SK-N-SH (cell line): Measurements from ENCODE around the gene FMOD. TPM values are rescaled to one million over a fixed set of nuclear protein-coding genes. Genes with fewer than 3 reads are reported as not detected.
"Not testable (repeated sequence)": the region's sequence is repeated elsewhere in the genome, so short reads cannot be mapped to it uniquely, and the experiment has no call there.

ENCODE experiments used
- CTCF ChIA-PET: fragments of 300-600, 350-600 bp; formaldehyde crosslinking; extraction: SDS; loops from one replicate; lab custom pipeline; 2021; lab: Yijun Ruan, JAX
- POLR2A ChIA-PET: fragments of 350-600 bp; sonication (Branson Sonifier 250); formaldehyde crosslinking; extraction: SDS; loops from one replicate; lab custom pipeline; 2020; ENCODE audit warnings: antibody characterized with exemption, inconsistent platforms; lab: Yijun Ruan, JAX
- DNase-seq: peaks from one replicate; pipeline ENCODE4 v3.0.0; 2012
- H2AFZ ChIP-seq: fragments of 200-600 bp; sonication (generic); 2 replicates; pipeline ENCODE4 v1.8.1; 2016; ENCODE audit warnings: antibody characterized with exemption, mild to moderate bottlenecking, low read depth
- H3F3A ChIP-seq: fragments of 200-600 bp; sonication (generic); replicated peaks from 2 replicates; pipeline ENCODE3; 2016; ENCODE audit warnings: antibody characterized with exemption, mild to moderate bottlenecking; ENCODE audit not compliant: insufficient read depth
- H3K27ac ChIP-seq, 2 experiments: fragments of 200-500 bp in 1 of 2; fragments of 200-600 bp in 1 of 2; sonication (Bioruptor generic) in 1 of 2; sonication (generic), shearing (Covaris generic) in 1 of 2; 2 replicates each; pipeline versions ENCODE4 v1.5.1 to v1.6.1; 2014 to 2016; ENCODE audit warnings: low read depth in 2 of 2, inconsistent platforms in 1 of 2, low read length in 1 of 2, mild to moderate bottlenecking in 1 of 2, mixed read lengths in 1 of 2
- H3K27me3 ChIP-seq: fragments of 200-600 bp; sonication (generic), shearing (Covaris generic); 2 replicates; pipeline ENCODE4 v1.6.1; 2016; ENCODE audit warnings: mixed run types; ENCODE audit not compliant: insufficient read depth
- H3K36me3 ChIP-seq, 2 experiments: fragments of 200-500 bp in 1 of 2; fragments of 200-600 bp in 1 of 2; sonication (Bioruptor generic) in 1 of 2; sonication (generic) in 1 of 2; replicated peaks in 1 of 2; 2 replicates each; pipeline versions ENCODE3 to v1.5.1; 2014 to 2016; ENCODE audit warnings: low read length in 1 of 2, mild to moderate bottlenecking in 1 of 2; ENCODE audit not compliant: insufficient read depth in 2 of 2, control insufficient read depth in 1 of 2
- H3K4me1 ChIP-seq, 2 experiments: fragments of 200-500 bp in 1 of 2; fragments of 200-600 bp in 1 of 2; sonication (Bioruptor generic) in 1 of 2; sonication (generic), shearing (Covaris generic) in 1 of 2; 2 replicates each; pipeline versions ENCODE4 v1.5.1 to v1.6.1; 2014 to 2016; ENCODE audit warnings: low read depth in 1 of 2, low read length in 1 of 2, mixed run types in 1 of 2; ENCODE audit not compliant: insufficient read depth in 2 of 2, control insufficient read depth in 1 of 2
- H3K4me2 ChIP-seq: fragments of 200-600 bp; sonication (generic), shearing (Covaris generic); 2 replicates; pipeline ENCODE4 v1.6.1; 2017; ENCODE audit warnings: mixed run types
- H3K4me3 ChIP-seq, 2 experiments: fragments of 200-500 bp in 1 of 2; fragments of 200-600 bp in 1 of 2; sonication (Bioruptor generic) in 1 of 2; sonication (generic), shearing (Covaris generic) in 1 of 2; 2 replicates each; pipeline versions ENCODE4 v1.5.1 to v1.8.1; 2014 to 2016; ENCODE audit warnings: low read depth in 2 of 2, inconsistent platforms in 1 of 2, low read length in 1 of 2, mild to moderate bottlenecking in 1 of 2, mixed read lengths in 1 of 2, moderate library complexity in 1 of 2
- H3K79me2 ChIP-seq: fragments of 200-600 bp; sonication (generic); 2 replicates; pipeline ENCODE4 v1.8.1; 2017; ENCODE audit warnings: mild to moderate bottlenecking; ENCODE audit not compliant: insufficient read depth
- H3K9ac ChIP-seq: fragments of 200-600 bp; sonication (generic); 2 replicates; pipeline ENCODE4 v1.6.1; 2017; ENCODE audit warnings: mixed run types
- H3K9me2 ChIP-seq: fragments of 200-600 bp; sonication (generic); 2 replicates; pipeline ENCODE4 v1.6.1; 2017; ENCODE audit warnings: mixed run types
- H3K9me3 ChIP-seq: fragments of 200-600 bp; sonication (generic); 2 replicates; pipeline ENCODE4 v1.6.1; 2017; ENCODE audit warnings: mixed run types, mild to moderate bottlenecking, moderate library complexity
- H4K20me1 ChIP-seq: fragments of 200-600 bp; sonication (generic); 2 replicates; pipeline ENCODE4 v1.6.1; 2017; ENCODE audit warnings: mild to moderate bottlenecking, mixed run types; ENCODE audit not compliant: insufficient read depth
- EP300 ChIP-seq, 2 experiments: IDR thresholded peaks; 2 replicates each; pipeline versions ENCODE4 v1.4.0 to v1.6.1; 2012; ENCODE audit warnings: borderline replicate concordance in 1 of 2, low read depth in 1 of 2, low read length in 1 of 2
- FOSL2 ChIP-seq: IDR thresholded peaks from 2 replicates; pipeline ENCODE4 v1.4.0; 2012; ENCODE audit warnings: low read depth, mild to moderate bottlenecking, moderate library complexity, borderline replicate concordance
- FOXM1 ChIP-seq: IDR thresholded peaks from 2 replicates; pipeline ENCODE4 v1.4.0; 2012; ENCODE audit warnings: low read depth, mild to moderate bottlenecking
- GATA2 ChIP-seq: sonication (generic); formaldehyde crosslinking; IDR thresholded peaks from 2 replicates; pipeline ENCODE4 v1.5.0; 2020; ENCODE audit warnings: mild to moderate bottlenecking, missing genetic modification reagents
- MXI1 ChIP-seq: IDR thresholded peaks from 2 replicates; pipeline ENCODE4 v1.6.1; 2012; ENCODE audit warnings: mild to moderate bottlenecking, low read depth, low read length, improper control_type of control experiment
- RFX5 ChIP-seq: IDR thresholded peaks from 2 replicates; pipeline ENCODE4 v1.6.1; 2012; ENCODE audit warnings: mild to moderate bottlenecking, improper control_type of control experiment, low read length
- USF2 ChIP-seq: fragments of 150-350 bp; IDR thresholded peaks from 2 replicates; pipeline ENCODE4 v1.6.1; 2017; ENCODE audit warnings: antibody characterized with exemption, low read length, low read depth, borderline replicate concordance
- WGBS: methylation state at CpG from one replicate; pipeline ENCODE4 v1.1.6; 2017; ENCODE audit warnings: low lambda C conversion rate; 5-methylcytosine and 5-hydroxymethylcytosine counted together
- polyA plus RNA-seq, 3 experiments: library from polyadenylated mRNA; depleted of rRNA; stranded (reverse); fragments of >200 nt; gene quantifications; 2 replicates each; pipeline ENCODE4 v1.2.3, GENCODE V29; 2012
- TF ChIP-seq, protein P1 (sequence below): fragments of 200-600 bp; sonication (generic); IDR thresholded peaks from 2 replicates; pipeline ENCODE4 v1.6.1; 2017; ENCODE audit warnings: antibody characterized with exemption, mild to moderate bottlenecking, moderate library complexity
- TF ChIP-seq, protein P2 (sequence below): fragments of 150-350 bp; IDR thresholded peaks from 2 replicates; pipeline ENCODE4 v1.6.1; 2016; ENCODE audit warnings: mild to moderate bottlenecking, low read depth, low read length

FMOD gene
- polyA plus RNA-seq, 1 of the 3 experiments (the other 2 are of a cell fraction): not detected

DNA sequence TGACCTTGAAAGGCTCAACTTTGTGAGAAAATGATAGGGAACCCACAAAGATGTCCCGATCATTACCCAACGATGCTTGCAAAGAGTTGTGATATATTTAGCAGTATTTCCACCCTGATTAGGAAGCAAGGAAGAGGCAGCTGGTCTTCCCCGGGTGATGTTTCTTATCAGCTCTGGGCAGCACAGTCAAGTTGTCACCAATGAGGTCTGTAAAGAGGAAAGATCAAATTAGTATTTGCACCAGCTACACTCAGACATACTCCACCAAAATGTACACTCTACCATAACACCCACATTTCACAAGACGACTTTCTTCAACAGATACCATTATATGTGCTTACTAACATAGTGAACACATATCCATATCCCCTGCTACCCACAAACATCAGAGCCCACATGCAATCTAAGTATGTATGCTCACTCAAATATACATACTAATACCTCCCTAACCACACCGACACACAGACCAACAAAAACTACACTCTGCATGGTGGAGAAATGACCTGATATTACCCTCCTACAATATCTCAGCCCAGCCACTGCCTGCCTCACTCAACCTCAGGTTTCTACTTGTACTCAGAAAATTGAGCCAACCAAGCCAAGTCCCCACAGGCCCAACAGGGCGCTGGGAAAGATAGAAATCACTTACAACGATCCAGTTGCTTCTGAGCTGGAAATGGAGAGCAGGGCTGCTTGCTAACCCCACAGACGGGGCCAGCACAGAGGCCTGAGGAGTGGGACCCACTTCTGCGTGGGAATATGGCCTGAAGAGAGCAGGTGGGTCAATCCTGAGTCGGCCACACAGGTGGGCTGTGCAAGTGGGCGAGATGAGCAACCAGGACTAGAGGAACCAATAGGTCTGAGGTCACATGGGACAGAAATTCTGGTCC is 50.2 kb downstream of the FMOD start:
- no peak overlapping the region for H3K27ac ChIP-seq
- no peak overlapping the region for H3K9ac ChIP-seq
- 47% methylated on average over 11 of the region's 11 CpGs for WGBS
- no peaks in the 10 kb centered on the region for H3F3A ChIP-seq
- no peaks in the 10 kb centered on the region for H4K20me1 ChIP-seq
- H3K9me3 ChIP-seq: no peaks in the 10 kb centered on the region
- peaks cover 3% of the 10 kb centered on the region for H3K79me2 ChIP-seq
- ChIA-PET CTCF (interaction anchor here (1.0 to 1.5 kb wide), 3 partner anchors 16 to 33 kb away, joined by 3 to 5 read pairs (median 3); no protein-coding TSS in a partner anchor), POLR2A (no interaction called here)
- TF ChIP-seq RFX5 (no peak), USF2 (no peak), GATA2 (CRISPR knock-in tag) (no peak), EP300 (IDR thresholded peaks at IDR 0.05; ENCODE audit: borderline replicate concordance in 1 of 2, low read depth in 1 of 2, low read length in 1 of 2) (no peak), MXI1 (no peak), FOSL2 (no peak), FOXM1 (no peak)
- TF ChIP-seq, protein P1, sequence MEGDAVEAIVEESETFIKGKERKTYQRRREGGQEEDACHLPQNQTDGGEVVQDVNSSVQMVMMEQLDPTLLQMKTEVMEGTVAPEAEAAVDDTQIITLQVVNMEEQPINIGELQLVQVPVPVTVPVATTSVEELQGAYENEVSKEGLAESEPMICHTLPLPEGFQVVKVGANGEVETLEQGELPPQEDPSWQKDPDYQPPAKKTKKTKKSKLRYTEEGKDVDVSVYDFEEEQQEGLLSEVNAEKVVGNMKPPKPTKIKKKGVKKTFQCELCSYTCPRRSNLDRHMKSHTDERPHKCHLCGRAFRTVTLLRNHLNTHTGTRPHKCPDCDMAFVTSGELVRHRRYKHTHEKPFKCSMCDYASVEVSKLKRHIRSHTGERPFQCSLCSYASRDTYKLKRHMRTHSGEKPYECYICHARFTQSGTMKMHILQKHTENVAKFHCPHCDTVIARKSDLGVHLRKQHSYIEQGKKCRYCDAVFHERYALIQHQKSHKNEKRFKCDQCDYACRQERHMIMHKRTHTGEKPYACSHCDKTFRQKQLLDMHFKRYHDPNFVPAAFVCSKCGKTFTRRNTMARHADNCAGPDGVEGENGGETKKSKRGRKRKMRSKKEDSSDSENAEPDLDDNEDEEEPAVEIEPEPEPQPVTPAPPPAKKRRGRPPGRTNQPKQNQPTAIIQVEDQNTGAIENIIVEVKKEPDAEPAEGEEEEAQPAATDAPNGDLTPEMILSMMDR: no peak
- TF ChIP-seq, protein P2, sequence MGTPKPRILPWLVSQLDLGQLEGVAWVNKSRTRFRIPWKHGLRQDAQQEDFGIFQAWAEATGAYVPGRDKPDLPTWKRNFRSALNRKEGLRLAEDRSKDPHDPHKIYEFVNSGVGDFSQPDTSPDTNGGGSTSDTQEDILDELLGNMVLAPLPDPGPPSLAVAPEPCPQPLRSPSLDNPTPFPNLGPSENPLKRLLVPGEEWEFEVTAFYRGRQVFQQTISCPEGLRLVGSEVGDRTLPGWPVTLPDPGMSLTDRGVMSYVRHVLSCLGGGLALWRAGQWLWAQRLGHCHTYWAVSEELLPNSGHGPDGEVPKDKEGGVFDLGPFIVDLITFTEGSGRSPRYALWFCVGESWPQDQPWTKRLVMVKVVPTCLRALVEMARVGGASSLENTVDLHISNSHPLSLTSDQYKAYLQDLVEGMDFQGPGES: no peak
- no peak for DNase-seq
- no peak overlapping the region for H3K4me3 ChIP-seq
- no peak overlapping the region for H2AFZ ChIP-seq
- H3K9me2 ChIP-seq: no peaks in the 10 kb centered on the region
- peaks cover 9% of the 10 kb centered on the region; the same call in 1 of the 2 replicates for H3K27me3 ChIP-seq
- no peaks in the 10 kb centered on the region for H3K36me3 ChIP-seq
- peaks cover 4 to 28% of the 10 kb centered on the region in 2 experiments; a peak in 3 of 4 replicates for H3K4me1 ChIP-seq
- no peak overlapping the region for H3K4me2 ChIP-seq

DNA sequence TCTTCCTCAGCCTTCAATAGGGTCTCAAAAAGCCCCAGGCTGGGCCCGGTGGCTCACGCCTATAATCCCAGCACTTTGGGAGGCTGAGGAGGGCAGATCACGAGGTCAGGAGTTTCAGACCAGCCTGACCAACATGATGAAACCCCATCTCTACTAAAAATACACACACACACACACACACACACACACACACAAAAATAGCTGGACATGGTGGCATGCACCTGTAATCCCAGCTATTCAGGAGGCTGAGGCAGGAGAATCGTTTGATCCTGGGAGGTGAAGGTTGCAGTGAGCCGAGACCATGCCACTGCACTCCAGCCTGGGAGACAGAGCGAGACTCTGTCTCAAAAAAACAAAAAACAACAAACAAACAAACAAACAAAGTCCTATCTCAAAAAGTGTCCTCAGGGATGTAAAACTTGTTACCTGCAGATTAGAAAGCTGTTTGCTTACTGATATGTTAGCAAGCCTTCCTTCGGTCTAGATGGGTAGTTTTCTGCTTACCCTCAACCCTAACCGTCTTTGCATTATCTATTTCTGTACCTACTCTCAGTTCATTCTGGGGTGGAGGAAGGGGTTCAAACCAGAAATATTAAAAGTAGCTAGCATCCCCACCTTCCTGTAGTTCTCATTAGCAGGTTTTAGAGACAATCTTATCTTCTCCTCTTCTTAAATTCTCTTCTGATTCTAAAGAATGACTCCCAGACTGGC is 51.0 kb downstream of the FMOD start:
- H3K27ac ChIP-seq, H3F3A ChIP-seq, H3K9me2 ChIP-seq, H4K20me1 ChIP-seq, H3K79me2 ChIP-seq, H3K9me3 ChIP-seq, H3K4me2 ChIP-seq, H2AFZ ChIP-seq, H3K36me3 ChIP-seq, DNase-seq, H3K27me3 ChIP-seq, H3K4me3 ChIP-seq, POLR2A ChIA-PET, H3K9ac ChIP-seq: not testable (repeated sequence)
- CTCF ChIA-PET: interaction anchor here (1.0 to 2.4 kb wide), 7 partner anchors 15 to 188 kb away, joined by 3 to 12 read pairs (median 3); no protein-coding TSS in a partner anchor
- H3K4me1 ChIP-seq: peaks cover 2 to 26% of the 10 kb centered on the region in 2 experiments; a peak in 3 of 4 replicates
- WGBS: 88% methylated on average over 8 of the region's 8 CpGs
